PFSK-1 (cell line): Measurements from ENCODE around the gene ASCC1.

Experiments used
- FOXP2 ChIP-seq: optimal IDR thresholded peaks from 2 replicates; pipeline ENCODE3; 2011; ENCODE audit warnings: borderline replicate concordance, control low read depth, inconsistent platforms; ENCODE audit not compliant: insufficient read depth; ENCODE audit errors: extremely low read length, extremely low read depth
- POLR2AphosphoS5 ChIP-seq: IDR thresholded peaks from 2 replicates; pipeline ENCODE4 v1.6.1; 2012; ENCODE audit warnings: low read depth, mild to moderate bottlenecking, control low read depth, low read length, moderate library complexity
- REST ChIP-seq, 2 experiments: IDR thresholded peaks; 2 replicates each; pipeline versions ENCODE4 v1.6.1 to v1.8.0; 2011 to 2012; ENCODE audit warnings: low read depth in 2 of 2, low read length in 2 of 2, control low read depth in 1 of 2, inconsistent platforms in 1 of 2, mild to moderate bottlenecking in 1 of 2, moderate library complexity in 1 of 2; ENCODE audit not compliant: insufficient read depth in 1 of 2
- SIN3A ChIP-seq: IDR thresholded peaks from 2 replicates; pipeline ENCODE4 v1.6.1; 2012; ENCODE audit warnings: mild to moderate bottlenecking, low read length, moderate library complexity, borderline replicate concordance; ENCODE audit not compliant: insufficient read depth
- TAF1 ChIP-seq: IDR thresholded peaks from 2 replicates; pipeline ENCODE4 v1.6.1; 2012; ENCODE audit warnings: low read length, control low read depth, borderline replicate concordance; ENCODE audit not compliant: insufficient read depth

GRCh38 chr10:72173262-72173618, 42.8 kb downstream of the ASCC1 start:
- no peak for TF ChIP-seq SIN3A
- TF ChIP-seq REST (IDR thresholded peaks at IDR 0.05; ENCODE audit: insufficient read depth in 1 of 2, low read depth in 2 of 2, low read length in 2 of 2), result no peak
- TF ChIP-seq TAF1, result no peak
- no peak for TF ChIP-seq POLR2AphosphoS5
- no peak for TF ChIP-seq FOXP2
